IPS-18c (cell line): ENCODE measurements around the gene PHLPP2.

Experiments
- H3K4me3 ChIP-seq: 2 replicates; pipeline ENCODE4 v1.7.0; 2013; ENCODE audit warnings: low read depth, mild to moderate bottlenecking, low read length, moderate library complexity; ENCODE audit not compliant: insufficient read depth
- H3K9me3 ChIP-seq: one replicate; pipeline ENCODE4 v1.6.1; 2013; ENCODE audit warnings: mild to moderate bottlenecking, low read length, moderate library complexity; ENCODE audit not compliant: control insufficient read depth, insufficient read depth

Gene PHLPP2

GRCh38 chr16:71681360-71681759 is 43.1 kb downstream of the PHLPP2 start:
- H3K4me3 ChIP-seq, result no peak overlapping the region
- no peaks in the 10 kb centered on the region for H3K9me3 ChIP-seq

- Histone ChIP-seq H3K4me3 (no peak overlapping the region), H3K9me3 (no peaks in the 10 kb centered on the region)
Observed at GRCh38 chr16:71676236-71676635, 48.3 kb downstream of the PHLPP2 start.

- H3K9me3 ChIP-seq, result no peaks in the 10 kb centered on the region
- H3K4me3 ChIP-seq, result no peak overlapping the region
Observed at GRCh38 chr16:71675380-71675779, 49.1 kb downstream of the PHLPP2 start.

GRCh38 chr16:71674229-71674628 is 50.3 kb downstream of the PHLPP2 start:
- no peaks in the 10 kb centered on the region for H3K9me3 ChIP-seq
- H3K4me3 ChIP-seq, result no peak overlapping the region

- Histone ChIP-seq H3K4me3 (no peak overlapping the region), H3K9me3 (no peaks in the 10 kb centered on the region)
Observed at GRCh38 chr16:71673582-71673973, 50.9 kb downstream of the PHLPP2 start.

GRCh38 chr16:71672803-71673581 is 51.5 kb downstream of the PHLPP2 start:
- H3K9me3 ChIP-seq, result no peaks in the 10 kb centered on the region
- no peak overlapping the region for H3K4me3 ChIP-seq

GRCh38 chr16:71672125-71672524 is 52.4 kb downstream of the PHLPP2 start:
- H3K9me3 ChIP-seq, result no peaks in the 10 kb centered on the region
- H3K4me3 ChIP-seq, result no peak overlapping the region

- Histone ChIP-seq H3K4me3 (no peak overlapping the region), H3K9me3 (no peaks in the 10 kb centered on the region)
Observed at GRCh38 chr16:71671165-71671564, 53.3 kb downstream of the PHLPP2 start.

GRCh38 chr16:71670537-71670936 is 54.0 kb downstream of the PHLPP2 start:
- Histone ChIP-seq H3K9me3 (no peaks in the 10 kb centered on the region), H3K4me3 (no peak overlapping the region)

- Histone ChIP-seq H3K4me3 (no peak overlapping the region), H3K9me3 (no peaks in the 10 kb centered on the region)
Observed at GRCh38 chr16:71669926-71670536, 54.5 kb downstream of the PHLPP2 start.

GRCh38 chr16:71666928-71667707 is 57.4 kb downstream of the PHLPP2 start:
- Histone ChIP-seq H3K9me3 (no peaks in the 10 kb centered on the region), H3K4me3 (no peak overlapping the region)

- Histone ChIP-seq H3K4me3 (no peak overlapping the region), H3K9me3 (no peaks in the 10 kb centered on the region)
Observed at GRCh38 chr16:71666264-71666663, 58.2 kb downstream of the PHLPP2 start.

- H3K9me3 ChIP-seq, result no peaks in the 10 kb centered on the region
- no peak overlapping the region for H3K4me3 ChIP-seq
Observed at GRCh38 chr16:71659471-71659870, 65.0 kb downstream of the PHLPP2 start.

- no peaks in the 10 kb centered on the region for H3K9me3 ChIP-seq
Observed at GRCh38 chr16:71658771-71659170, 65.7 kb downstream of the PHLPP2 start.

GRCh38 chr16:71649704-71650103 is 74.8 kb downstream of the PHLPP2 start:
- H3K9me3 ChIP-seq, result no peaks in the 10 kb centered on the region
- H3K4me3 ChIP-seq, result no peak overlapping the region

More at GRCh38 chr16:71658771-71659170, 65.7 kb downstream of the PHLPP2 start:
- no peak overlapping the region for H3K4me3 ChIP-seq

GRCh38 chr16:71648921-71649320 is 75.6 kb downstream of the PHLPP2 start:
- Histone ChIP-seq H3K4me3 (no peak overlapping the region), H3K9me3 (no peaks in the 10 kb centered on the region)

GRCh38 chr16:71648162-71648561 is 76.3 kb downstream of the PHLPP2 start:
- Histone ChIP-seq H3K9me3 (no peaks in the 10 kb centered on the region), H3K4me3 (no peak overlapping the region)

GRCh38 chr16:71647391-71647790 is 77.1 kb downstream of the PHLPP2 start:
- H3K4me3 ChIP-seq, result no peak overlapping the region

More at GRCh38 chr16:71647391-71647790, 77.1 kb downstream of the PHLPP2 start:
- no peaks in the 10 kb centered on the region for H3K9me3 ChIP-seq
